ENCODE measurements around the gene NHERF1. TPM values are rescaled to one million over a fixed set of nuclear protein-coding genes. Genes with fewer than 3 reads are reported as not detected.

NHERF1 gene
- polyA plus RNA-seq, 1 donor (not counting 4 experiments of a cell fraction or from before 2014, with no cell fraction given), result 45.6 TPM

GRCh38 chr17:74773871-74774286 lies 25.5 kb downstream of the NHERF1 start:
- peaks cover 36% of the 10 kb centered on the region for H3K79me2 ChIP-seq (ENCODE audit: control insufficient read depth, insufficient read depth, low read length)
- dilution Hi-C loops (cut with MboI; ENCODE audit: extremely low pct_ligation_motif_present, low sequenced_read_pairs), result no loop called here
- no peaks in the 10 kb centered on the region for H3K9me1 ChIP-seq (ENCODE audit: control insufficient read depth, extremely low read depth, insufficient read depth, low read length)
- no peaks in the 10 kb centered on the region for H3K9me3 ChIP-seq (ENCODE audit: control insufficient read depth, low read depth, low read length)
- no peak overlapping the region for H3K27ac ChIP-seq (ENCODE audit: control insufficient read depth, insufficient read depth, low read length)
- no peak overlapping the region for H3K4me3 ChIP-seq (ENCODE audit: control insufficient read depth in 2 of 3, extremely low read depth in 1 of 3, insufficient read depth in 2 of 3, low read depth in 1 of 3, low read length in 3 of 3)
- H3K27me3 ChIP-seq (ENCODE audit: control insufficient read depth, extremely low read depth, insufficient read depth, low read length), result no peaks in the 10 kb centered on the region
- peaks cover 8% of the 10 kb centered on the region for H3K4me1 ChIP-seq (ENCODE audit: control insufficient read depth, extremely low read depth, insufficient read depth, low read length)
- FAIRE-seq (no peak), DNase-seq (ENCODE audit: low read depth, low spot score) (no peak)
- H3K4me2 ChIP-seq (ENCODE audit: control insufficient read depth, extremely low read depth, insufficient read depth, low read depth, low read length), result peak overlapping the region; percentile 2
- H2AFZ ChIP-seq (ENCODE audit: control insufficient read depth, low read length), result no peak overlapping the region
- H3K9ac ChIP-seq (ENCODE audit: control insufficient read depth, extremely low read depth, insufficient read depth, low read length), result no peak overlapping the region
- no peaks in the 10 kb centered on the region for H4K20me1 ChIP-seq (ENCODE audit: control insufficient read depth, extremely low read depth, insufficient read depth, low read length)
- TF ChIP-seq EZH2 (IDR thresholded peaks at IDR 0.05; ENCODE audit: low read length), result no peak
- no peak for TF ChIP-seq CTCF (optimal IDR thresholded peaks at IDR 0.05 in 1 of 3, IDR thresholded peaks at IDR 0.05 in 1 of 3, conservative IDR thresholded peaks at IDR 0.05 in 1 of 3; ENCODE audit: extremely low read depth in 1 of 3, insufficient read depth in 2 of 3, low read length in 3 of 3)
- H3K36me3 ChIP-seq (ENCODE audit: control insufficient read depth in 2 of 2, extremely low read depth in 1 of 2, insufficient read depth in 2 of 2, low read length in 2 of 2), result peaks cover 29 to 37% of the 10 kb centered on the region in 2 experiments

GRCh38 chr17:74775409-74776043 lies 27.1 kb downstream of the NHERF1 start:
- dilution Hi-C loops (cut with MboI; ENCODE audit: extremely low pct_ligation_motif_present, low sequenced_read_pairs), result no loop called here
- Histone ChIP-seq H3K9ac (ENCODE audit: control insufficient read depth, extremely low read depth, insufficient read depth, low read length) (peak overlapping the region; percentile 81), H3K36me3 (ENCODE audit: control insufficient read depth in 2 of 2, extremely low read depth in 1 of 2, insufficient read depth in 2 of 2, low read length in 2 of 2) (peaks cover 31 to 45% of the 10 kb centered on the region in 2 experiments), H3K27ac (ENCODE audit: control insufficient read depth, insufficient read depth, low read length) (peak overlapping the region; percentile 62), H3K4me3 (ENCODE audit: control insufficient read depth in 2 of 3, extremely low read depth in 1 of 3, insufficient read depth in 2 of 3, low read depth in 1 of 3, low read length in 3 of 3) (peak overlapping the region; percentile 87 to 96 (median 95)), H2AFZ (ENCODE audit: control insufficient read depth, low read length) (peak overlapping the region; percentile 92), H3K27me3 (ENCODE audit: control insufficient read depth, extremely low read depth, insufficient read depth, low read length) (no peaks in the 10 kb centered on the region), H4K20me1 (ENCODE audit: control insufficient read depth, extremely low read depth, insufficient read depth, low read length) (no peaks in the 10 kb centered on the region), H3K4me2 (ENCODE audit: control insufficient read depth, extremely low read depth, insufficient read depth, low read depth, low read length) (peak overlapping the region; percentile 91), H3K9me3 (ENCODE audit: control insufficient read depth, low read depth, low read length) (no peaks in the 10 kb centered on the region), H3K9me1 (ENCODE audit: control insufficient read depth, extremely low read depth, insufficient read depth, low read length) (no peaks in the 10 kb centered on the region), H3K79me2 (ENCODE audit: control insufficient read depth, insufficient read depth, low read length) (peaks cover 36% of the 10 kb centered on the region), H3K4me1 (ENCODE audit: control insufficient read depth, extremely low read depth, insufficient read depth, low read length) (peaks cover 8% of the 10 kb centered on the region)
- TF ChIP-seq EZH2 (IDR thresholded peaks at IDR 0.05; ENCODE audit: low read length) (no peak), CTCF (optimal IDR thresholded peaks at IDR 0.05 in 1 of 3, IDR thresholded peaks at IDR 0.05 in 1 of 3, conservative IDR thresholded peaks at IDR 0.05 in 1 of 3; ENCODE audit: extremely low read depth in 1 of 3, insufficient read depth in 2 of 3, low read length in 3 of 3) (no peak)
- peak; percentile 32 for FAIRE-seq
- DNase-seq (ENCODE audit: low read depth, low spot score), result no peak
